Fibroblast of lung (primary cell): ENCODE measurements around the gene MIER2. TPM values are rescaled to one million over a fixed set of nuclear protein-coding genes. Genes with fewer than 3 reads are reported as not detected.

Source experiments
- DNase-seq, 2 donors: peaks; one replicate each; pipeline versions ENCODE4 v3.0.0 to v3.0.0-alpha.2; 2010; ENCODE audit warnings: low read depth in 2 of 2
- H2AFZ ChIP-seq: 2 replicates; pipeline ENCODE4 v1.5.1; 2012; ENCODE audit warnings: low read length, control low read depth, inconsistent platforms
- H3K27ac ChIP-seq: 2 replicates; pipeline ENCODE4 v1.5.1; 2011; ENCODE audit warnings: low read length, control low read depth; ENCODE audit not compliant: insufficient read depth
- H3K27me3 ChIP-seq: 2 replicates; pipeline ENCODE4 v1.5.1; 2011; ENCODE audit warnings: mild to moderate bottlenecking, low read length; ENCODE audit not compliant: control insufficient read depth, insufficient read depth
- H3K36me3 ChIP-seq: 2 replicates; pipeline ENCODE4 v1.5.1; 2011; ENCODE audit warnings: low read length; ENCODE audit not compliant: control insufficient read depth, insufficient read depth
- H3K4me1 ChIP-seq: 2 replicates; pipeline ENCODE4 v1.5.1; 2011; ENCODE audit warnings: low read length; ENCODE audit not compliant: control insufficient read depth, insufficient read depth; ENCODE audit errors: extremely low read depth
- H3K4me2 ChIP-seq: 2 replicates; pipeline ENCODE4 v1.5.1; 2011; ENCODE audit warnings: low read length, control low read depth; ENCODE audit not compliant: insufficient read depth; ENCODE audit errors: extremely low read depth
- H3K4me3 ChIP-seq, 4 experiments: fragments of 200-600 bp in 1 of 4; sonication (generic) in 1 of 4; replicated peaks in 1 of 4; 2 replicates each; pipeline ENCODE4 v1.5.1; 2011 to 2016; ENCODE audit warnings: low read length in 4 of 4, low read depth in 3 of 4, mild to moderate bottlenecking in 3 of 4, control low read depth in 2 of 4, inconsistent platforms in 1 of 4, mixed read lengths in 1 of 4; ENCODE audit not compliant: insufficient read depth in 1 of 4; ENCODE audit errors: control extremely low read depth in 1 of 4
- H3K79me2 ChIP-seq: 2 replicates; pipeline ENCODE4 v1.5.1; 2012; ENCODE audit warnings: mild to moderate bottlenecking, low read length, inconsistent platforms; ENCODE audit not compliant: control insufficient read depth, insufficient read depth
- H3K9ac ChIP-seq: 2 replicates; pipeline ENCODE4 v1.5.1; 2011; ENCODE audit warnings: mild to moderate bottlenecking, low read length, control low read depth; ENCODE audit not compliant: insufficient read depth
- H3K9me3 ChIP-seq: 2 replicates; pipeline ENCODE4 v1.5.1; 2012; ENCODE audit warnings: low read depth, low read length; ENCODE audit not compliant: control insufficient read depth, insufficient read depth
- H4K20me1 ChIP-seq: 2 replicates; pipeline ENCODE4 v1.5.1; 2011; ENCODE audit warnings: low read length; ENCODE audit not compliant: control insufficient read depth, insufficient read depth; ENCODE audit errors: extremely low read depth
- CTCF ChIP-seq, 2 donors: IDR thresholded peaks in 1 of 2; conservative IDR thresholded peaks in 1 of 2; 1 replicate in 1 of 2; 2 replicates in 1 of 2; pipeline ENCODE4 v1.5.1; 2011 to 2012; ENCODE audit warnings: low read length in 2 of 2, control low read depth in 1 of 2, inconsistent platforms in 1 of 2, low read depth in 1 of 2, mild to moderate bottlenecking in 1 of 2
- EZH2 ChIP-seq: IDR thresholded peaks from 2 replicates; pipeline ENCODE4 v1.5.1; 2012; ENCODE audit warnings: low read length, control low read depth, mild to moderate bottlenecking; ENCODE audit errors: missing control alignments
- polyA plus RNA-seq, 2 donors: library from polyadenylated mRNA; depleted of rRNA in 1 of 2; stranded (reverse) in 1 of 2; unstranded in 1 of 2; fragments of >200 nt; gene quantifications; 2 replicates each; pipeline ENCODE4 v1.2.1, GENCODE V29; 2011 to 2012; ENCODE audit warnings: missing spikeins in 1 of 2
- total RNA-seq: library from RNA; depleted of rRNA; stranded (reverse); fragments of >200 nt; gene quantifications from 2 replicates; pipeline ENCODE4 v1.2.1, GENCODE V29; 2014

MIER2 gene
- total and polyA plus RNA-seq, 2 donors (not counting 1 experiment from before 2014, with no cell fraction given): 13.7 to 20.6 TPM

- H3K27me3 ChIP-seq: no peaks in the 10 kb centered on the region
- H4K20me1 ChIP-seq: no peaks in the 10 kb centered on the region
- TF ChIP-seq EZH2 (no peak), CTCF (conservative IDR thresholded peaks at IDR 0.05 in 1 of 2, IDR thresholded peaks at IDR 0.05 in 1 of 2; ENCODE audit: low read depth in 1 of 2, low read length in 2 of 2) (no peak)
- H3K36me3 ChIP-seq: peaks cover 39% of the 10 kb centered on the region
- peaks cover 1% of the 10 kb centered on the region for H3K9me3 ChIP-seq
- H3K79me2 ChIP-seq: peaks cover 27% of the 10 kb centered on the region
- H3K4me2 ChIP-seq: no peak overlapping the region
- H3K4me3 ChIP-seq: no peak overlapping the region
- no peak overlapping the region for H2AFZ ChIP-seq
- no peak for DNase-seq
- no peak overlapping the region for H3K9ac ChIP-seq
- H3K27ac ChIP-seq: no peak overlapping the region
- no peaks in the 10 kb centered on the region for H3K4me1 ChIP-seq
These were observed 14.1 kb downstream of the MIER2 start for GRCh38 chr19:330503-330902.

GRCh38 chr19:329876-330275 lies 14.7 kb downstream of the MIER2 start:
- H2AFZ ChIP-seq: no peak overlapping the region
- peaks cover 21% of the 10 kb centered on the region for H3K79me2 ChIP-seq
- no peak overlapping the region for H3K9ac ChIP-seq
- H4K20me1 ChIP-seq: no peaks in the 10 kb centered on the region
- no peaks in the 10 kb centered on the region for H3K4me1 ChIP-seq
- no peak overlapping the region for H3K4me2 ChIP-seq
- H3K4me3 ChIP-seq: no peak overlapping the region
- TF ChIP-seq CTCF (conservative IDR thresholded peaks at IDR 0.05 in 1 of 2, IDR thresholded peaks at IDR 0.05 in 1 of 2; ENCODE audit: low read depth in 1 of 2, low read length in 2 of 2) (no peak), EZH2 (no peak)
- no peaks in the 10 kb centered on the region for H3K27me3 ChIP-seq
- no peak overlapping the region for H3K27ac ChIP-seq
- H3K9me3 ChIP-seq: peaks cover 1% of the 10 kb centered on the region
- DNase-seq: no peak
- peaks cover 40% of the 10 kb centered on the region for H3K36me3 ChIP-seq

GRCh38 chr19:328025-328505 lies 16.5 kb downstream of the MIER2 start:
- Histone ChIP-seq H2AFZ (no peak overlapping the region), H3K27me3 (no peaks in the 10 kb centered on the region), H3K4me2 (no peak overlapping the region), H3K27ac (no peak overlapping the region), H3K79me2 (peaks cover 18% of the 10 kb centered on the region), H3K4me1 (no peaks in the 10 kb centered on the region), H3K36me3 (peaks cover 45% of the 10 kb centered on the region), H3K9me3 (peaks cover 1% of the 10 kb centered on the region), H3K9ac (no peak overlapping the region), H3K4me3 (no peak overlapping the region), H4K20me1 (no peaks in the 10 kb centered on the region)
- no peak for DNase-seq
- TF ChIP-seq EZH2: no peak
- no peak for TF ChIP-seq CTCF (conservative IDR thresholded peaks at IDR 0.05 in 1 of 2, IDR thresholded peaks at IDR 0.05 in 1 of 2; ENCODE audit: low read depth in 1 of 2, low read length in 2 of 2)
